ENCODE results near the gene MSLN.
"Not testable (repeated sequence)": the region's sequence is repeated elsewhere in the genome, so short reads cannot be mapped to it uniquely, and the experiment has no call there.

The MSLN gene

GRCh38 chr16:760545-761343, at the start of gene MSLN:
Gene MSLN (plus strand): TSS chr16:760734. CDS start chr16:762681, 1,947 bp downstream.
- Histone ChIP-seq H3K4me3 (ENCODE audit: low read length) (no peak within 1 kb of the TSS), H3K9me3 (ENCODE audit: insufficient read depth, low read depth, low read length) (no peaks in the 10 kb centered on the region; the same call in 1 of the 2 replicates), H3K27me3 (ENCODE audit: insufficient read depth, low read length) (no peaks in the 10 kb centered on the region), H3K9ac (ENCODE audit: low read depth, low read length) (no peak within 1 kb of the TSS), H3K36me3 (ENCODE audit: insufficient read depth, low read depth, low read length) (no peaks in the 10 kb centered on the region), H3K27ac (ENCODE audit: low read length) (no peak within 1 kb of the TSS), H3K4me1 (ENCODE audit: insufficient read depth, low read length) (no peaks in the 10 kb centered on the region)

- Histone ChIP-seq H3K4me1 (ENCODE audit: insufficient read depth, low read length) (peaks cover 2% of the 10 kb centered on the region; the same call in 1 of the 2 replicates), H3K9me3 (ENCODE audit: insufficient read depth, low read depth, low read length) (no peaks in the 10 kb centered on the region), H3K36me3 (ENCODE audit: insufficient read depth, low read depth, low read length) (no peaks in the 10 kb centered on the region), H3K27me3 (ENCODE audit: insufficient read depth, low read length) (peaks cover 74% of the 10 kb centered on the region), H3K4me3 (ENCODE audit: low read length) (no peak overlapping the region), H3K27ac (ENCODE audit: low read length) (no peak overlapping the region), H3K9ac (ENCODE audit: low read depth, low read length) (no peak overlapping the region)
These were observed 49.5 kb upstream of the MSLN start for GRCh38 chr16:711084-711483.

GRCh38 chr16:711548-712320, 48.8 kb upstream of the MSLN start:
- no peak overlapping the region for H3K9ac ChIP-seq (ENCODE audit: low read depth, low read length)
- peaks cover 3% of the 10 kb centered on the region; the same call in 1 of the 2 replicates for H3K4me1 ChIP-seq (ENCODE audit: insufficient read depth, low read length)
- H3K36me3 ChIP-seq (ENCODE audit: insufficient read depth, low read depth, low read length) = no peaks in the 10 kb centered on the region
- H3K27ac ChIP-seq (ENCODE audit: low read length) = no peak overlapping the region
- H3K9me3 ChIP-seq (ENCODE audit: insufficient read depth, low read depth, low read length) = no peaks in the 10 kb centered on the region
- no peak overlapping the region for H3K4me3 ChIP-seq (ENCODE audit: low read length)
- peaks cover 74% of the 10 kb centered on the region for H3K27me3 ChIP-seq (ENCODE audit: insufficient read depth, low read length)

GRCh38 chr16:712740-713250, 47.7 kb upstream of the MSLN start:
- not testable (repeated sequence) for H3K9me3 ChIP-seq (ENCODE audit: insufficient read depth, low read depth, low read length); H3K36me3 ChIP-seq (ENCODE audit: insufficient read depth, low read depth, low read length); H3K4me1 ChIP-seq (ENCODE audit: insufficient read depth, low read length); H3K4me3 ChIP-seq (ENCODE audit: low read length); H3K27ac ChIP-seq (ENCODE audit: low read length); H3K9ac ChIP-seq (ENCODE audit: low read depth, low read length)
- peaks cover 73% of the 10 kb centered on the region for H3K27me3 ChIP-seq (ENCODE audit: insufficient read depth, low read length)

- H3K27me3 ChIP-seq (ENCODE audit: insufficient read depth, low read length) = peaks cover 72% of the 10 kb centered on the region
- no peaks in the 10 kb centered on the region for H3K36me3 ChIP-seq (ENCODE audit: insufficient read depth, low read depth, low read length)
- H3K4me1 ChIP-seq (ENCODE audit: insufficient read depth, low read length) = peaks cover 3% of the 10 kb centered on the region; the same call in 1 of the 2 replicates
- no peak overlapping the region for H3K27ac ChIP-seq (ENCODE audit: low read length)
- H3K9me3 ChIP-seq (ENCODE audit: insufficient read depth, low read depth, low read length) = no peaks in the 10 kb centered on the region
- no peak overlapping the region for H3K4me3 ChIP-seq (ENCODE audit: low read length)
- no peak overlapping the region for H3K9ac ChIP-seq (ENCODE audit: low read depth, low read length)
These were observed 46.5 kb upstream of the MSLN start for GRCh38 chr16:714079-714478.

- H3K36me3 ChIP-seq (ENCODE audit: insufficient read depth, low read depth, low read length) = no peaks in the 10 kb centered on the region
- no peak within 1 kb of the TSS for H3K27ac ChIP-seq (ENCODE audit: low read length)
- no peak within 1 kb of the TSS for H3K9ac ChIP-seq (ENCODE audit: low read depth, low read length)
- no peaks in the 10 kb centered on the region for H3K9me3 ChIP-seq (ENCODE audit: insufficient read depth, low read depth, low read length)
- peaks cover 71% of the 10 kb centered on the region for H3K27me3 ChIP-seq (ENCODE audit: insufficient read depth, low read length)
- peak within 1 kb of the TSS; percentile 56; the same call in 1 of the 2 replicates for H3K4me3 ChIP-seq (ENCODE audit: low read length)
- peaks cover 3% of the 10 kb centered on the region; the same call in 1 of the 2 replicates for H3K4me1 ChIP-seq (ENCODE audit: insufficient read depth, low read length)
These were observed 45.7 kb upstream of the MSLN start, which contains the start of gene METRN for GRCh38 chr16:714558-715476. Gene METRN (plus strand): TSS chr16:715118. CDS start chr16:715290, 172 bp downstream.

- Histone ChIP-seq H3K27me3 (ENCODE audit: insufficient read depth, low read length) (peaks cover 63% of the 10 kb centered on the region), H3K9me3 (ENCODE audit: insufficient read depth, low read depth, low read length) (no peaks in the 10 kb centered on the region), H3K36me3 (ENCODE audit: insufficient read depth, low read depth, low read length) (no peaks in the 10 kb centered on the region), H3K9ac (ENCODE audit: low read depth, low read length) (no peak overlapping the region), H3K4me1 (ENCODE audit: insufficient read depth, low read length) (peaks cover 3% of the 10 kb centered on the region; the same call in 1 of the 2 replicates), H3K27ac (ENCODE audit: low read length) (no peak overlapping the region), H3K4me3 (ENCODE audit: low read length) (peak overlapping the region; percentile 56; the same call in 1 of the 2 replicates)
These were observed 44.9 kb upstream of the MSLN start for GRCh38 chr16:715477-716199.

- H3K4me1 ChIP-seq (ENCODE audit: insufficient read depth, low read length) = peaks cover 3% of the 10 kb centered on the region; the same call in 1 of the 2 replicates
- H3K9ac ChIP-seq (ENCODE audit: low read depth, low read length) = no peak overlapping the region
- H3K36me3 ChIP-seq (ENCODE audit: insufficient read depth, low read depth, low read length) = no peaks in the 10 kb centered on the region
- H3K9me3 ChIP-seq (ENCODE audit: insufficient read depth, low read depth, low read length) = no peaks in the 10 kb centered on the region
- no peak overlapping the region for H3K27ac ChIP-seq (ENCODE audit: low read length)
- H3K4me3 ChIP-seq (ENCODE audit: low read length) = peak overlapping the region; percentile 38; the same call in 1 of the 2 replicates
- H3K27me3 ChIP-seq (ENCODE audit: insufficient read depth, low read length) = peaks cover 62% of the 10 kb centered on the region
These were observed 44.4 kb upstream of the MSLN start for GRCh38 chr16:716200-716568.

GRCh38 chr16:716768-717325, 43.7 kb upstream of the MSLN start:
- no peak overlapping the region for H3K27ac ChIP-seq (ENCODE audit: low read length)
- H3K27me3 ChIP-seq (ENCODE audit: insufficient read depth, low read length) = peaks cover 62% of the 10 kb centered on the region
- no peaks in the 10 kb centered on the region for H3K36me3 ChIP-seq (ENCODE audit: insufficient read depth, low read depth, low read length)
- no peaks in the 10 kb centered on the region for H3K9me3 ChIP-seq (ENCODE audit: insufficient read depth, low read depth, low read length)
- H3K4me3 ChIP-seq (ENCODE audit: low read length) = no peak overlapping the region; the same call in 1 of the 2 replicates
- no peak overlapping the region for H3K9ac ChIP-seq (ENCODE audit: low read depth, low read length)
- H3K4me1 ChIP-seq (ENCODE audit: insufficient read depth, low read length) = peaks cover 3% of the 10 kb centered on the region; the same call in 1 of the 2 replicates

GRCh38 chr16:717450-718245, 42.9 kb upstream of the MSLN start:
- H3K4me3 ChIP-seq (ENCODE audit: low read length) = no peak overlapping the region
- H3K27me3 ChIP-seq (ENCODE audit: insufficient read depth, low read length) = peaks cover 59% of the 10 kb centered on the region
- H3K4me1 ChIP-seq (ENCODE audit: insufficient read depth, low read length) = peaks cover 3% of the 10 kb centered on the region; the same call in 1 of the 2 replicates
- H3K36me3 ChIP-seq (ENCODE audit: insufficient read depth, low read depth, low read length) = no peaks in the 10 kb centered on the region
- no peak overlapping the region for H3K9ac ChIP-seq (ENCODE audit: low read depth, low read length)
- H3K9me3 ChIP-seq (ENCODE audit: insufficient read depth, low read depth, low read length) = no peaks in the 10 kb centered on the region
- no peak overlapping the region for H3K27ac ChIP-seq (ENCODE audit: low read length)
